HG02678 (cell line): ENCODE results near the gene PRPSAP2.
"Not testable (repeated sequence)": the region's sequence is repeated elsewhere in the genome, so short reads cannot be mapped to it uniquely, and the experiment has no call there.

Experiments used
- ATAC-seq: cut with Tn5 transposase; IDR thresholded peaks from one replicate; pipeline ENCODE4 v1.9.1; 2021; ENCODE audit warnings: mild to moderate bottlenecking, moderate library complexity; ENCODE audit not compliant: unreplicated experiment

The PRPSAP2 gene, protein sequence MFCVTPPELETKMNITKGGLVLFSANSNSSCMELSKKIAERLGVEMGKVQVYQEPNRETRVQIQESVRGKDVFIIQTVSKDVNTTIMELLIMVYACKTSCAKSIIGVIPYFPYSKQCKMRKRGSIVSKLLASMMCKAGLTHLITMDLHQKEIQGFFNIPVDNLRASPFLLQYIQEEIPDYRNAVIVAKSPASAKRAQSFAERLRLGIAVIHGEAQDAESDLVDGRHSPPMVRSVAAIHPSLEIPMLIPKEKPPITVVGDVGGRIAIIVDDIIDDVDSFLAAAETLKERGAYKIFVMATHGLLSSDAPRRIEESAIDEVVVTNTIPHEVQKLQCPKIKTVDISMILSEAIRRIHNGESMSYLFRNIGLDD

DNA sequence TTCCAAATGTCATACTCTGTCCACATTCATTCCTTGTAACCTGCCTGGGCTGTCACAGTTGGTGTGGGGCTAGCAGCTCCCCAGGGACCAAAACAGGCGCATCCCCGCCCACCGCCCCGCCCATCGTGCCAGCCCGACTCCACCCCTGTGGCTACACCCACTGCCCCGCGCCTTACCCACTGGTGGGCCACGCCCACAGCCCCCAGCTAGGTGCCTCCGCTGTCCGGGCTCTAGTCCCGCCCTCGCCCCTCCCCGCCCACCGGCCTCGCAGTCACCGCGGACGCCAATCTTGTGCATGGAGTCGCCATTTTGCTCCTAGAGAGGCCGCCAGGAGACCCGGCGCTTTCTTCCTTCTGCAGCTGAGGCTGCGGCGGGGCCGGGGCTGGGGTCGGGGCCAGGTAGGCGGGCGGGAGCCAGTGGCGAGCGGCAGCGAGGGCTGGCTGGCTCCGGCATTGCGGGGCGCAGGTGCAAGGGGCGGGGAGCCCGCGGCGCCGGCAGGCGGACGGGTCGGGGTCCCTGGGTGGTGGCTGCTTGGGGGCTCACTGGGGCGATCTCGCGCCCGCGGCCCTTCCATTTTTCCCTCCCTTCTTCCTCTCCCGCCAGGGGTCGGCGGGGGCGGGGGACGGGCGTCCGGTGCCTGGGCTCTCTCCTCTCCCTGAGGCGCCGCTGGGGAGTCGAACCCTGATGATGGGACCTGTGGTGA is at the start of gene PRPSAP2:
TSS of gene PRPSAP2 (plus strand) at position 268 of the 703 bp plus-strand sequence. CDS start 7,703 bp downstream, outside the sequence.
- ATAC-seq: peak; percentile 64

DNA sequence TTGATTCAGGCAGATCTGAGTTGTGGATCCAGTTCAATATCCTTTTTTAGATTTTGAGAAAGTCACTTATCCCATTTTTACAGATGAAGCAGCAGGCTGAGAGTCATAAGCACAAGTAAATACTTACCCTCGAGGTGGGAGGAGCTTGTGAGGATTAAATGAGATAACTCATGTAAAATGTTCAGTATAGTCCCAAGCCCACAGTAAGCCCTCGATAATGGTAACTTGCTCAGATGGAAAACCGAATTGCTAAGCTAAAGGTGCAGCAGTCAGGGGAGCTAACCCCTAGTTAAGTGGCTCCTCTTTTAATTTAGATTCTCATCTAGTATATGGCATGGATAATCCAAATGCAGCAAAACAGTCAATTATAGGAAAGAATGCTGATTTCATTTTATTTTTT is 42.0 kb upstream of the PRPSAP2 start:
- ATAC-seq: not testable (repeated sequence)

DNA sequence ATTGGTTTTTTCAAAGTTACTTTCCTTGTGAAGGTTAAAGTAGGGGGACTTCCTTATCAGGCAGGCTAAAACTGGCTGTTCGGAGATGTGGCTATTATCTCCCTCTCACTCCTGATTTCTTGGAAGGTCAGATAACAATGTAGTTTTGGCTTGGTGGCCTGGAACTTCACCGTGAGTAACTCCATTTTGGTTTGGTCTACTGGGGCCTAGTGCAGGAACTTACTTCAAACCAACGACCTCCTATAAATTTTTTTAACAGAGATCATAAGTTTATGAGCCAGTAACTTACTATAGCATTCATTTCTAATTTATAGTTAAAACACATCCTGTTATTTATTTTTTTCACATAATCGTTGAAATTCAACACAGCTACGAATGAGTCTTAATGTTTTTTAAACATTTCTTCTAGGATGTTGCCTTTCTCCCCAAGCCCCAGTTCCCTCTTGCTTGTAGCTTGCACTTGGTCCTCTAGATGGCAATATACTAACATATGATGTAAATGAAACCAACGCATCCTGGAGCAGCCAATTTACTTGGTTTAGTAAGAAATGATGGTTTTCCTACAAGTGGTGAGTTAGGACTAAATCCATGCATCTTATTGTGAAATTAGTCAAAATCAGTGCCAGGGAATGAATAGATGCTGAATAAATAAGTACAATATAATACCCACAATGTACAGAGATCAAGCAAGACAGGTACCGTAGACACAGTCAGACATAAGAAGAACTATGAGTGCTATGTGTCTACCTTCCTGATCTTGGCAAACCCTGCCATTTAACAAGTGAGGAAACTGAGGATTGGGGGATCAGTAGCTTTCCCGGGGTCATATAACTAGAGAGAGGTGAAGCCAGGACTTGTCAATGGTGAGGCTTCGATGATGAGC is 41.2 kb upstream of the PRPSAP2 start:
- not testable (repeated sequence) for ATAC-seq

DNA sequence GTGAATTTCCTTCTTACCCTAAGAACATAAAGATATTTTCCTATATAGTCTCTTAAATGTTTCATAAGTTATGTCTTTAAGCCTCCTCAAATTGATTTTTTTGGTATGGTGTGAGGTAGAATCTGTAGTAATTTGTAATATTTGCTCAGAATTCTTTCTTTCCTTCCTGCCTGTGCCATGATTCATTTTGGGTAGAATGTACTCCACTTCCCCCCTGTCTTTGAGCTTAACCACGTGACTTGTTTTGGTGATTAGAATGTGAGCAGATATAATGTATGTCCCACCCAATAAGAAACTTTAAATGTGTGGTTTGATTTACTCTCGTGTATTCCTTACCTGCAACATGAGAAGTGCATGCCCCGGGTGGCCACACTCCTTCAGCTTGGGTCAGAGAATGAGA is 36.5 kb upstream of the PRPSAP2 start:
- ATAC-seq: not testable (repeated sequence)

DNA sequence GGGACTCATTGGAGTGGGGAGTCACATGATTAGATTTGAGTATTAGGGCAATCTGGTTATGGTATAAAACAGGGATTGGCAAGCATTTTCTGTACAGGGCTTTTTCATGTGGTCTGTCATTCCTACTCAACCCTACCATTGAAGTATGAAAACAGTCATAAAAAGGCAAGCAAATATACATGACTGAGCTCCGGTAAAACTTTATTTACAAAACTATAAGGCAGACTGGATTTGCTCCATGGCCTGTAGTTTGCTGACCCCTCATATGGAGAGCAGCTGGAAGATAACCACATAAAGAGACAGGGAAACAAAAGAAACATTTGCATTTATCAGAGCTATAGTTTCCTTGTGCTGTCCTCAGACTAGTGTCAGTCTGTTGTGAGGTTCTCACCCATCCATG is 30.3 kb upstream of the PRPSAP2 start:
- ATAC-seq: not testable (repeated sequence)

DNA sequence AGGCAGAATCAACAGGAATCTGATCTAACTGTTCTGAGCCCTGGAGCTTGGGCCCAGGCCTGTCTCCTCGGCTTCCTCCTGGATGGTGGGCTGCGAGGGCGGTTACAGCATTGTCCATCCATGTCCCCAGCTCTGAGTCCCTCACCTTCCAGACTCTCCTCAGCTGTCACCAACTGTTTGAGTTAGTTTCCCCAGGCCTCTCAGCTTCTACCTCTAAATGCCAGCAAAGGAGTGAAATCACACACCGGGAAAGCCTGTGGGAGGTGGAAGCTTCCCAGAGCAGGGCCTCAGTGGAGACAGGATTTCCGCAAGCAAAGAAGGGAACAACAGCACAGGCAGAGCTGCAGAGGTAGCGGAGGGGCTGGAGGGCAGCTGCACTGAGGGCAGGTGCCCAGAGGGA is 9.4 kb upstream of the PRPSAP2 start:
- no peak for ATAC-seq

DNA sequence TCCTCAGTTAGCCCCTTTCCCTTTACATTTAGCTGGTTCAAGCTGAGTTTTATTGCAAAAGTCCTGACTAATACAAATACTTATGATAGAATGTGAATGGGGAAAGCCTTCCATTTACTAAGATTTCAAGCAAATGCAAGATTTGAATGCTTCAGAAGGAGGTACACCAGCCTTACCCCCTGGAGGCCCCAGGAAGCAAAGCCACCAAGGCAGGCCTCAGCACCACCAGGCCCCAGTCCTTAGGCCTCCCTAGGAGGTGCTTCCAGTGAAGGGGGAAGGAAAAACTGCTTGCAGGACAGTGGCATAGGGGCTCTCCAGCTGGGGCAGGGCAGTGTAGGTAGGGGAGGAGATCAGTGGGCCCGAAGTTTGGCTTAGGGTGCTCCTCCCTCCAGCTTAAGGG is 7.3 kb upstream of the PRPSAP2 start:
- no peak for ATAC-seq

DNA sequence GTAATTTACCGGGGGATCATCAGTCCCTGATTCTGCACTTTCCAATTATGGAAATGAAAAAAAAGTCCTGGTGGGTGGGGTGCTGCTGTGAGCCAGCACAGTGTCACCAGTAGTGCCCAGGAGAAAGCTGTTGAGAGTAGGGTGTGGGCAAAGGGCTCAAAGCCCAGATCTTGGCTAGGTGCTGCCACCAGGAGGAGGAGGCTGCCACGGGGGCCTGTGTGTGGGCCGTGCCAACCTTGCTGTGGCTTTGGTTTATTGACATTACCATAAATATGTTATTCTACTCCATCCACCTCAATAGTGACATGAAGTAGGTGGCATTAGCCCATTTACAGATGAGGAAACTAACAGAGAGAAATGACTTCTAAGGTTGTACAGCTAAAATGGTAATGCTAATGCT is 6.7 kb upstream of the PRPSAP2 start:
- ATAC-seq: no peak

DNA sequence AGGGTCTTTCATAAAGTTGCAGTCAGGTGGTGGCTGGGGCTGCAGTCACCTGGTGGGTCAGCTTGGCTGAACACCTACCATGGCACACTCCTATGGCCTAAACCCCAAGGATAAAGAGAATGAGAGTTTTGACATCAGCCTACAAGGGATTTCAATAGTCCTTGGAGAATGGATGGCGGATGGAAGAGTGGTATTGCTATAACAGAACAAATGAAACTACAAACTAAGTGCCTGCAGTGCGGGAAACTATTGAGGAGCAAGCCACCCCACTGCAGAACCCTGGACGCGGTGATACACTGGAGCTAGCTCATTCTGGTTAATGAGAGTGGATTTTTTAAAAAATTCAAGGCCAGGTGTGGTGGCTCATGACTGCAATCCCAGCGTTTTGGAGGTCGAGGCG is 3.0 kb upstream of the PRPSAP2 start:
- no peak for ATAC-seq

DNA sequence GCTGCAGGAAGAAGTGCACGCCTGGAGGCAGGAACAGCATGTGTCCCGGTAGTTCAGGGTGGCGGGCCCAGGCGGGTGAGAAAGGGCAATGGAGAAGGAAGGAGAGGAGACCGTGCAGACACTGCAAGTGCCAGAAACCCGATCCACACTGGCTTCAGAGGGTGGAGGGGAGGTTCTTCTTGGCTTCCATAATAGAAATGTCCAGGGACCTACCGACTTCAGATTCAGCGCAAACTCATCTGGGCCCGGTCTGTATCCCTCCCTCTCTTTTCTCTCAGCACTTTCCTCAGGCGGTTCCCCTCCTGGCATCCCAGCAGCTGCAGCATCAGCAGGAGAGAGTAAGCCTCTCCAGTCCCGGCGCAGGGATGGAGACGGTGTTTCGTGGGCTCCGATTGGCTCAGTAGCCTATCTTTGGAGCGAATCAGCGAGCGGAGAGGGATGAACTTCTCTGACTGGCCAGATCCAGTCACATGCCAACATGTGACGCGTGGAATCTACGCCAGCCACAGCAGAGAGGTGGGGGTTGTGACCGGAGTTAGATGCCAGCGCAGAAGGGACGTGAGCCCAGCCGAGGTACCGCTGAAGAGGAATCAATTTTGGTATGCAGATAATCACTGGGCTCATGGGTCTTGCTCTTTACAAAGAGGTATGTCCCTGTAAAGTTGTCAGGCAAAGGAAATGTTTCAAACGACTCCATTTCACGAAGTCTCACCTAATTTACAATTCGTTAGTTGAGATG is 1.9 kb upstream of the PRPSAP2 start:
- peak; percentile 81 for ATAC-seq

DNA sequence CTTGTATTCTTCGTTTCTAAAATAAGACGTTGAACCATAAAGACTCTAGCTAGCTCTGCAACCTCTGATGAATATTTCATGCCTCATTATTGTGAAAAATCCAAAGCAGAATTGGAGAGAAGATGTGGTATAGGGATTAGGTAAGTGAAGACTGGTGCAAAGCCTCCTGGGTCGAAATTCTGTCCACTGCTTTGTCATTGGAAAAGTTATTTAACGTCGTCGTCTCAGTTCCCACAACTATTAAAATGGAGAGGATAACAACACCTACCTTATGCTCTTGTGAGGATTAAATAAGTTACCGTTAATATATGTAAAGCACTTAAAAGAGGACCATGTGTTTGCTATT is 1.4 kb upstream of the PRPSAP2 start:
- no peak for ATAC-seq

DNA sequence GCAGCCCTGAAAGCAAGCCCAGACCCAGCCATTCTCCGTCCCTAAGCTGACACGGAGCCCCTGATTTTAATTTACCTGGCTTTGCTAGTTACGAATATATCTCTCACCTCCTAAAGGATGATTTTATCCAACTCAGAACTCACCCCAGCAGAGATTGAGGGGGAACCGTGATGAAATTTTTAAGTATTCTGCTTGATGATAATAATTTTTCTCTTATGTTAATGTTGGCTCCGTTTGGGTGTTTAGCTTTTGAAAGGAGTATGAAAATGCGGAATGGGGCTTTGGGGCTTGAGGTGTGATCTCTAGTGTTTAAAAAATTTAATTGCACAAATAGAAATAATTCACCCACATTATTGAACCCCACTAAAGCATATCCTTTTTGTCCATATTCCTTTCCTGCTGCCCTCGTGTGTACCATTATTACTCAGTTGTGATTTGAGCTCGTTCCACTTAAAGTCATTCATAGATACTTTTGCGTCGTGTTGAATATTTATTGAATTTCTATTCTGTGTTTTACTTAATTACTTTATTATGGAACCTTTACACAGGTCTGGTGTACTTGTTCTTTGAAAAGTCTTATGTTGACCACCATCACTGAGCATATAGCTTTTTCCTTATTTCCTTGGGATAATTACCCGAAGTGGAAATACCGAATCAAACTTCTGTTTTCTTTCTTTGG is 775 bp downstream of the PRPSAP2 start:
- ATAC-seq: no peak

DNA sequence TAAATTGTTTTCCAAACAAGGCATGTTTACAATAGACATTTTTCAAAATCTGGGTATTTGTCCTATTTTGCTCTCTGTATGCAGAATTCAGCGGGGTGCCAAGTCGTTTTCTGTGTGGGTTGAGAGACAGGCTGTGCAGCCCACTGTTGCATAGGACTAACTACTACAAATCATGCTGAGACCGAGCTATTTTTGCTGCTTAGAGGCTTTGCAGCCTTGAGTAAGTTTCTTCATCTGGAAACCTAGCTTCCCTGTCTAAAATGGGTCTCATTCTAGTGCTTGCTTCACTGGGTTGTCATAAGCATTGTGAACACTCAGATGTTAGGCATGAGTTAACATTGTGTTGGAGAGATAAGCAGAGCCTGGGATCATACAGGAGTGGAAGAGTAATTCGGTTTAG is 1.3 kb downstream of the PRPSAP2 start:
- no peak for ATAC-seq

DNA sequence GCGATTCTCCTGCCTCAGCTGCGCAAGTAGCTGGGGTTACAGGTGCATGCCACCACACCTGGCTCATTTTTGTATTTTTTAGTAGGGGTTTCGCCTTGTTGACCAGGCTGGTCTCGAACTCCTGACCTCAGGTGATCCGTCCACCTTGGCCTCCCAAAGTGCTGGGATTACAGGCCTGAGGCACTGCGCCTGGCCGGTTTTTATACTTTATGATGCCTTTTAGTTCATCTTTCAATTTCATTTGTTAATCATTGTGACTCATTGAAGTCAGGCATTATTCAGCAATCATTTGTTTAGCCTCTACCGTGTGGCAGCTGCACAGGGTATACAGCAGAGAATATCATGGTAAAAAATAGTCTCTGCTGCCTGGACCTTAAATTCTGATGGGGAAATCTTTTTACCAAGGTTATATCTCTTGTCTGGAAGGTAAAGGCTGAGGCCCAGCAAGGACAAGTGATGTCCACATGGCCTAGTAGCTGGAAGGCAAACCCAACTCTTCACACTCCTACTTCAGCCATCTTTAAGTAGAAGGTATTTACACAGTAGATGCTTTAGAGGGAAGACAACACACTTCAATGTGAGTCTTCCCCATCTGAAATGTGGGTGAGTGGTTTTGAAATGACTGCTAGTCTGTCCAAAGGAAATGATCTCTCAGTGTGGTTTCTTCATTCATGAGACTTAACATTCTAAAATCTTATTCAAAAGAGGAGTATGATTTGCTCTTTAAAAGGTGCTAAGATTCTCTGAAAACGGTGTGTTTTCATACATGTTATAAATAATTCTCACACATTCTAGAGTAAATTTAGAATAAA is 2.4 kb downstream of the PRPSAP2 start:
- peak; percentile 30 for ATAC-seq

DNA sequence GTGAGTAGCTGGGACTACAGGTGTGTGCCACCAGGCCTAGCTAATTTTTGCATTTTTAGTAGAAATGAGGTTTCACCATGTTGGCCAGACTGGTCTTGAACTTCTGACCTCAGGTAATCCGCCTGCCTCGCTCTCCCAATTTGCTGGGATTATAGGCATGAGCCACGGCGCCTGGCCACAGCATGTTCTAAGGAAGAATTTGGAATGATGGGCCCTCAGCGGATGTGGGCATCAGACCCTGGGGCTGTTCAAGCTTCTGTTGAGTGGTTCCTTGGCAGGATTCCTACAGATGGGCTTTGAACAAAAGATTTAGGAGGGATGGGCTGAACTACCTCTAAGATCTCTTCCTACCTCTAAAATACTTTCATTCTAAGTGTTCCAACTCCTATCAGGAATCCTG is 4.1 kb downstream of the PRPSAP2 start:
- ATAC-seq: no peak

DNA sequence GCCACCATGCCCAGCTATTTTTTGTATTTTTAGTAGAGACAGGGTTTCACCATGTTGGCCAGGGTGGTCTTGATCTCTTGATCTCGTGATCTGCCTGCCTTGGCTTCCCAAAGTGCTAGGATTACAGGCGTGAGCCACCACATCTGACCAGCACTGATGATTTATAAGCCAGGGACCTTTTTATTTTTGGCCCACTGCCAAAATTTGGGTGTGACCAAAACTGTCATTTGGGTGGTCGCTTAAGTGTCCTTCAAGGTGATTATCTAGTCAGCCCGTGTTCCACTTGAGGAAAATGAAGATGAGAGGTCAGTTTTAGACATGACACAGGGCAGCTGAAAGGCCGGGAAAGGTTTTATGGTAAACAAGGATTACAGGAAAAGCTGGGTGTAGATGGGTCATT is 7.1 kb downstream of the PRPSAP2 start:
- not testable (repeated sequence) for ATAC-seq

DNA sequence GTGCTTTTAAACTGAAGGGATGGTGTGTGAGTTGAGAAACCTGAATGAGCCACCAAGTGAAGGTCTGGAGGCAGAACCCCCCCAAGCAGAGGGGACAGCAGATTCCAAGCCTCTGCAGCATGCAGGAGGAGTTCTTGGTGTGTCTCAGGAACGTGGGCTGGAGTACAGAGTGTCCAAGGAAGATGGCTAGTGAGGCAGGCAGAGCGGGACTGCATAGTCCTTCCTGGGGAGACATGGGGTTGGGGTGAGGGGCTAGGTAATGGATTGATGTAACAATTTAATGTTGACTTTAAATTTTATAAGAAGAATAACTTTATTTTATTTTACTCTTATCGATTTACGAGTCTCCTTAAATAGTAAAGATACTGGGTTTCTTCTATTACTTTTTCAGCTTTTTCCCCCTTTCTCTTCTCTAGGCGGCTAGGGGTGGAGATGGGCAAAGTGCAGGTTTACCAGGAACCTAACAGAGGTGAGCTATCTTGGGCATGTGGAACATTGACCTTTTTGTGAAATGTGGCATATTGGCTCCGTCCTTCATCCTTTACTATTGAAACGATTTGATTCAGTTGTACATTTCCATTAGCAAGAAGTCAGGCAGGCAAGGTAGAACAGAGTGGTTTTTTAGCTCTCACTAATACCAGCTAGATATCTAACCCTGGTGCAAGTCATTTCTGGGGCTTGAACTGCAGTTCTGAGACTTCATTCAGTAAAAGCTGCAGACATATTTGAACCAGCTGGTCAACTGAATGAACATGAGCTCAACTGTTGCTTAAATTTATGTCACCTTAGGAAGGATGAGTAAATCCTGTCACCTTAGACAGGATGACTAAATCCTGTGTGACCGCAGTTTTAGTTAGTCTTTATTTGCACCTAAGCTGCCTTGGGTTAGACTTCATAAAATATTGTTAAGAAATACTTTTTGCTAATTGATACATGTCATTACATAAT is 9.2 kb downstream of the PRPSAP2 start:
- no peak for ATAC-seq

DNA sequence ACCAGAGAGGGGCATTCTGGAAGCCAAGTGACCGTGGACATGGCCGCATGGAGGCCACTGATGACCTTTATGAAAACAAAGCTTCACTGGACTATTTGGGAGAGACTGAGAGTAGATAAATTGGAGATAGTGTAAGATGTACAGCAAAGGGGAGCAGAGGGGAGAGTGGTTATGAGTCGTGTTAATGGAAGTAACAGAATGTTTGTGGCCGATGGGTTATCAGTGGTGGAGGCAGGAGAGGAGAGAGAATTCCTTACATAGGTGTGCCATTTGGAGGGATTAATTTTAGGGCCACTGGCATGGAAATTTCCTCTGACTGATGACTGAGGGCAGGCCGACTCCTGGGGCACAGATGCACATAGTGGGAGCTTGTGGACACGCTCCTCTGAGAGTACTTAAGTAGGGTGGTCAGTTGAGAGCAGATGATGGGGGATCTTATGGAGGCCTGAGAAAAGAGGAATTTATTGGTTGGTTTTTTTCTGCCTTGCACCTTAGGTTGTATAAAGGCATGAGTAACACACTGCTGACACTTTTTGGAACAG is 19.2 kb downstream of the PRPSAP2 start:
- no peak for ATAC-seq
